IPS DF 4.7 (cell line): ENCODE measurements around the gene DOLK.

Experiments used
- DNase-seq: peaks from one replicate; pipeline ENCODE4 v3.0.0-alpha.2; 2013; ENCODE audit warnings: low spot score; ENCODE audit errors: extremely low read depth

Gene DOLK

GRCh38 chr9:128906741-128907140 lies 40.7 kb downstream of the DOLK start:
- no peak for DNase-seq

DNA sequence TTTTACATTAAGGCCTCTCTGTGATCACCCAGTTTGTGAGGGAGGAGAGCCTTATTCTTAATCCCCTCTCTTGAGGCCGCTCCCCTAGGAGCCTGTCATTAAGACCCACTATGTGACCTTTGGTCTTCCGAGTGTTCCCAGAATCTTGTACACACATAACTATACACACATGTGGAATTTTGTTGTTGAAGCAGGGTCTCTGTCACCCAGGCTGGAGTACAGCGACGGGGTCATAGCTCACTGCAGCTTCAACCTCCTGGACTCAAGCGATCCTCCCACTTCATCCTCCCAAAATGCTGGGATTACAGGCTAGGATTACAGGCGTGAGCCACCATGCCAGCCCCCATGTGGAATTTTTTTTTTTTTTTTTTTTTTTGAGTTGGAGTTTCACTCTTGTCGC lies 41.4 kb downstream of the DOLK start:
- no peak for DNase-seq

DNA sequence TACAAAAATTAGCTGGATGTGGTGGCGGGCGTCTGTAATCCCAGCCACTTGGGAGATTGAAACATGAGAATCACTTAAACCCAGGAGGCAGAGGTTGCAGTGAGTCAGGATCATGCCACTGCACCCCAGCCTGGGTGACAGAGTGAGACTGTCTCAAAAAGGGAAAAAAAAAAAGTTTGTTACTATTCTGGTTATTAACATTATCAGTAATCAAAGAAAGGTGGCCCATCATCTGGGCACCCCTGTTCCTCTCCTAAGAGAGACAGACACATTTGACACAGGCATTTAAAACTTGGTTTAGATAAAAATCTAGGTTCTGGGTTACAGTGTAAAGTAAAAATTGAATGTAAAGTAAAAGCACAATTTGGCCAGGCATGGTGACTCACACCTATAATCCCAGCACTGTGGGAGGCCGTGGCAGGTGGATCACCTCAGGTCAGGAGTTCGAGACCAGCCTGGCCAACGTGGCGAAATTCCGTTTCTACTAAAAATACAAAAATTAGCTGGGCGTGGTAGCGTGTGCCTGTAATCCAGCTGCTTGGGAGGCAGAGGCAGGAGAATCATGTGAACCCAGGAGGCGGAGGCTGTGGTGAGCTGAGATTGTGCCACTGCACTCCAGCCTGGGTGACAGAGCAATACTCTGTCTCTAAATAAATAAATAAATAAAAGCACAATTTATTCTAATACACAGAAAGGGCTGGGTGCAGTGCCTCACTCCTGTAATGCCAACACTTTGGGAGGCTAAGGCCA lies 43.4 kb downstream of the DOLK start:
- no peak for DNase-seq

GRCh38 chr9:128903079-128903461 lies 44.3 kb downstream of the DOLK start:
- no peak for DNase-seq

- no peak for DNase-seq
Observed at GRCh38 chr9:128902351-128903078, 44.9 kb downstream of the DOLK start.

DNA sequence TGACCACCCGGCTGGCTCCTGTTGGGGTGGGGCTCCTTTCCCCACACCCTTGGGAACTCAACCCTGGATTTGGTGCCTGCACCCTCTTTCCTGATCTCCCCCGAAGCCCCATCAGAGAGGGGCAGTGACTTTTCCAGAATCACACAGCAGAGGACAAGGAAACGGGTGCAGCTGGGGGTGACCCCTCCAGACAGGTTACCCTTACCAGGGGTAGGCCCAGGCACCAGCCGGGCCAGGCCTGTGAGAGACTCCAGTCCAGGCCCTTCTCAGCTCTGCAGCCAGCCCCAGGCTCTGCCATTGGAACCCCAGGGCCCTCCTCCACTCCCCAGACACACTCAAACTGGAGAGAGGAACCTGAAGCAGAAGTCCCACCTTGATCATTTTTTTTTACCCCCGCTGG lies 45.6 kb downstream of the DOLK start:
- no peak for DNase-seq

- no peak for DNase-seq
Observed at GRCh38 chr9:128901379-128901778, 46.0 kb downstream of the DOLK start.

- no peak for DNase-seq
Observed at GRCh38 chr9:128899566-128900322, 47.7 kb downstream of the DOLK start.

- no peak for DNase-seq
Observed at GRCh38 chr9:128898845-128899565, 48.4 kb downstream of the DOLK start.

DNA sequence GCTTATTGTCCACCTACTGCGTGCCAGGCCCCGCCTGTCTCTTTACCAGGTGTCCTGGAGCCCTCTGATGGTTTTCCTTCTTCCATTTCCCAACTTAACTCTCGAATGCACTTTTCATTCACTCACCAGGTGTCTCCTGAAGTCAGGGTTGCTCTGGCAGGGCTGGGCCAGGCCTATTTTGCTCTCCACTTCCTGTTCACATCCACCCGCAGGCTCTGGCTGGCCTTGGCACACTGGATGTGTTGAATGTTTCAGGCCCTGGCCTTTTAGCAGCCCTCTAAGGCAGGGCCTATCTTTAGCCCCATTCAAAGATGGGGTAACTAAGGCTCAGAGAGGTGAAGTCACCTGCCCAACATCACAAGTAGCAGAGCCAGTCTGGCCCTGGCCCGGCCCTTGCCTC lies 49.0 kb downstream of the DOLK start:
- DNase-seq: no peak

- no peak for DNase-seq
Observed at GRCh38 chr9:128895556-128895955, 51.8 kb downstream of the DOLK start.
